H9 (cell line): Measurements from ENCODE around the gene EEF1E1. TPM values are rescaled to one million over a fixed set of nuclear protein-coding genes. Genes with fewer than 3 reads are reported as not detected.

Experiments used
- DNase-seq: peaks from one replicate; pipeline ENCODE4 v3.0.0-alpha.2; 2017
- H2AFZ ChIP-seq: one replicate; pipeline ENCODE4 v1.6.1; 2013; ENCODE audit warnings: mild to moderate bottlenecking, low read length, control low read depth, moderate library complexity
- H2AK5ac ChIP-seq: 2 replicates; pipeline ENCODE4 v1.6.1; 2013; ENCODE audit warnings: low read length, control low read depth, mixed read lengths; ENCODE audit not compliant: insufficient read length
- H2BK120ac ChIP-seq: one replicate; pipeline ENCODE4 v1.6.1; 2013; ENCODE audit warnings: low read depth, mild to moderate bottlenecking, low read length, control low read depth, inconsistent platforms; ENCODE audit not compliant: poor library complexity, severe bottlenecking
- H2BK12ac ChIP-seq: 2 replicates; pipeline ENCODE4 v1.6.1; 2013; ENCODE audit warnings: low read length, control low read depth, mixed read lengths, low read depth; ENCODE audit not compliant: insufficient read length
- H2BK15ac ChIP-seq: 2 replicates; pipeline ENCODE4 v1.6.1; 2013; ENCODE audit warnings: low read depth, low read length, control low read depth
- H2BK20ac ChIP-seq: one replicate; pipeline ENCODE4 v1.6.1; 2013; ENCODE audit warnings: low read depth, mild to moderate bottlenecking, low read length, control low read depth, inconsistent platforms; ENCODE audit not compliant: poor library complexity, severe bottlenecking
- H2BK5ac ChIP-seq: 2 replicates; pipeline ENCODE4 v1.6.1; 2013; ENCODE audit warnings: low read length, control low read depth, mixed read lengths; ENCODE audit not compliant: insufficient read length
- H3K14ac ChIP-seq: 2 replicates; pipeline ENCODE4 v1.6.1; 2013; ENCODE audit warnings: low read length, control low read depth; ENCODE audit not compliant: insufficient read depth
- H3K18ac ChIP-seq: 2 replicates; pipeline ENCODE4 v1.6.1; 2013; ENCODE audit warnings: low read depth, mild to moderate bottlenecking, mixed read lengths, low read length, control low read depth; ENCODE audit not compliant: insufficient read length
- H3K23ac ChIP-seq: 2 replicates; pipeline ENCODE4 v1.6.1; 2013; ENCODE audit warnings: low read length, control low read depth, mixed read lengths, low read depth; ENCODE audit not compliant: insufficient read length
- H3K23me2 ChIP-seq: 2 replicates; pipeline ENCODE4 v1.6.1; 2013; ENCODE audit warnings: low read depth, mild to moderate bottlenecking, mixed read lengths, low read length, control low read depth; ENCODE audit not compliant: insufficient read length, poor library complexity, severe bottlenecking
- H3K27ac ChIP-seq: 2 replicates; pipeline ENCODE4 v1.5.1; 2013; ENCODE audit warnings: low read length, control low read depth, mixed read lengths, low read depth; ENCODE audit not compliant: insufficient read length
- H3K27me3 ChIP-seq: 2 replicates; pipeline ENCODE4 v1.6.1; 2013; ENCODE audit warnings: low read length, control low read depth, inconsistent platforms; ENCODE audit not compliant: insufficient read depth
- H3K4ac ChIP-seq: 2 replicates; pipeline ENCODE4 v1.6.1; 2013; ENCODE audit warnings: low read depth, mild to moderate bottlenecking, control low read depth, inconsistent platforms, low read length, moderate library complexity
- H3K4me1 ChIP-seq: 2 replicates; pipeline ENCODE4 v1.6.1; 2013; ENCODE audit warnings: low read length, control low read depth, inconsistent platforms; ENCODE audit not compliant: insufficient read depth
- H3K4me2 ChIP-seq: 2 replicates; pipeline ENCODE4 v1.6.1; 2013; ENCODE audit warnings: low read length, control low read depth, mixed read lengths; ENCODE audit not compliant: insufficient read length, insufficient read depth
- H3K56ac ChIP-seq: 2 replicates; pipeline ENCODE4 v1.6.1; 2013; ENCODE audit warnings: low read depth, mild to moderate bottlenecking, mixed read lengths, low read length, control low read depth; ENCODE audit not compliant: insufficient read length
- H3K79me1 ChIP-seq: 2 replicates; pipeline ENCODE4 v1.6.1; 2013; ENCODE audit warnings: low read depth, mild to moderate bottlenecking, moderate library complexity, low read length, control low read depth, inconsistent platforms; ENCODE audit not compliant: insufficient read depth, poor library complexity, severe bottlenecking
- H3K79me2 ChIP-seq: 2 replicates; pipeline ENCODE4 v1.6.1; 2013; ENCODE audit warnings: low read length, control low read depth, inconsistent platforms; ENCODE audit not compliant: insufficient read depth
- H3K9ac ChIP-seq: 2 replicates; pipeline ENCODE4 v1.6.1; 2013; ENCODE audit warnings: low read length, control low read depth, mixed read lengths; ENCODE audit not compliant: insufficient read length; ENCODE audit errors: extremely low read depth
- H3K9me3 ChIP-seq: one replicate; pipeline ENCODE4 v1.6.1; 2013; ENCODE audit warnings: low read depth, low read length, inconsistent platforms; ENCODE audit not compliant: control insufficient read depth
- H3T11ph ChIP-seq: one replicate; pipeline ENCODE4 v1.6.1; 2013; ENCODE audit warnings: mild to moderate bottlenecking, low read length, control low read depth, inconsistent platforms
- H4K20me1 ChIP-seq: one replicate; pipeline ENCODE4 v1.6.1; 2013; ENCODE audit not compliant: control insufficient read depth, insufficient read length, insufficient read depth
- H4K5ac ChIP-seq: 2 replicates; pipeline ENCODE4 v1.6.1; 2013; ENCODE audit warnings: low read depth, mild to moderate bottlenecking, mixed read lengths, low read length, control low read depth; ENCODE audit not compliant: insufficient read length
- H4K8ac ChIP-seq: replicated peaks from 2 replicates; pipeline ENCODE4 v1.6.1; 2013; ENCODE audit warnings: low read length, control low read depth, mixed read lengths, low read depth; ENCODE audit not compliant: insufficient read length
- H4K91ac ChIP-seq: 2 replicates; pipeline ENCODE4 v1.6.1; 2013; ENCODE audit warnings: low read depth, mild to moderate bottlenecking, moderate library complexity, mixed read lengths, low read length, control low read depth; ENCODE audit not compliant: insufficient read length
- H3K27ac Mint-ChIP-seq, 3 experiments: 2 replicates in 2 of 3; 3 replicates in 1 of 3; pipeline ENCODE4 v1.8.0; 2020 to 2021; ENCODE audit warnings: mixed read lengths in 3 of 3, mild to moderate bottlenecking in 1 of 3, moderate library complexity in 1 of 3
- H3K27me3 Mint-ChIP-seq: 2 replicates; pipeline ENCODE4 v1.8.0; 2021; ENCODE audit warnings: low read depth, mild to moderate bottlenecking, moderate library complexity, mixed read lengths
- H3K36me3 Mint-ChIP-seq, 3 experiments: 2 replicates in 2 of 3; 3 replicates in 1 of 3; pipeline ENCODE4 v1.8.0; 2020 to 2021; ENCODE audit warnings: low read depth in 3 of 3, mixed read lengths in 3 of 3; ENCODE audit not compliant: insufficient read depth in 1 of 3
- H3K4me1 Mint-ChIP-seq, 2 experiments: 2 replicates each; pipeline ENCODE4 v1.8.0; 2020; ENCODE audit warnings: mixed read lengths in 2 of 2
- H3K4me3 Mint-ChIP-seq, 2 experiments: 2 replicates in 1 of 2; 3 replicates in 1 of 2; pipeline ENCODE4 v1.8.0; 2020 to 2021; ENCODE audit warnings: mild to moderate bottlenecking in 2 of 2, mixed read lengths in 2 of 2, moderate library complexity in 1 of 2
- H3K9me3 Mint-ChIP-seq, 2 experiments: 2 replicates in 1 of 2; 3 replicates in 1 of 2; pipeline ENCODE4 v1.8.0; 2020; ENCODE audit warnings: mild to moderate bottlenecking in 2 of 2, mixed read lengths in 2 of 2, moderate library complexity in 1 of 2
- CTCF ChIP-seq: fragments of 200-600 bp; sonication (generic); conservative IDR thresholded peaks from 3 replicates; pipeline ENCODE4 v1.8.0; 2021; ENCODE audit warnings: antibody characterized with exemption, mild to moderate bottlenecking
- WGBS: extraction: QIAGEN DNeasy Blood & Tissue Kit; methylation state at CpG from one replicate; pipeline ENCODE4 v1.1.7; 2013; ENCODE audit warnings: missing lambda C conversion rate, low lambda C conversion rate, mixed read lengths; ENCODE audit not compliant: insufficient read length; ENCODE audit errors: extremely low coverage; 5-methylcytosine and 5-hydroxymethylcytosine counted together
- total RNA-seq: library from RNA; stranded (reverse); gene quantifications from 2 replicates; pipeline ENCODE4 v1.2.1, GENCODE V29; 2021

Gene EEF1E1
- total RNA-seq, 1 experiment from 2014 or later = 71.8 TPM

- peaks cover 18 to 19% of the 10 kb centered on the region in 2 experiments for H3K4me1 Mint-ChIP-seq
- WGBS = no CpG with 5 or more reads among the region's 64 CpGs
Measured at GRCh38 chr6:8063761-8064637, 38.3 kb downstream of the EEF1E1 start, which contains the start of gene BLOC1S5. Gene BLOC1S5, minus strand, starts transcription at chr6:8064389. Its CDS starts 13 bp downstream, at chr6:8064376.

More at GRCh38 chr6:8063761-8064637, 38.3 kb downstream of the EEF1E1 start, which contains the start of gene BLOC1S5:
- Histone ChIP-seq H2BK20ac (no peak within 1 kb of the TSS), H3K4me1 (no peaks in the 10 kb centered on the region), H2BK12ac (no peak within 1 kb of the TSS), H3K23me2 (no peaks in the 10 kb centered on the region), H3K4me2 (peak within 1 kb of the TSS; percentile 54), H3K14ac (peak within 1 kb of the TSS; percentile 75), H4K91ac (no peak within 1 kb of the TSS), H3K18ac (peak within 1 kb of the TSS; percentile 50), H3K9ac (peak within 1 kb of the TSS; percentile 31), H3K23ac (no peak within 1 kb of the TSS), H4K8ac (no peak within 1 kb of the TSS), H2BK15ac (no peak within 1 kb of the TSS), H4K5ac (no peak within 1 kb of the TSS), H3K9me3 (no peaks in the 10 kb centered on the region), H3T11ph (no peak within 1 kb of the TSS), H2AK5ac (no peak within 1 kb of the TSS), H2BK5ac (no peak within 1 kb of the TSS), H3K79me2 (no peaks in the 10 kb centered on the region), H3K27me3 (no peaks in the 10 kb centered on the region), H3K79me1 (no peaks in the 10 kb centered on the region), H2AFZ (no peak within 1 kb of the TSS), H3K4ac (no peak within 1 kb of the TSS), H3K27ac (no peak within 1 kb of the TSS), H3K56ac (no peak within 1 kb of the TSS), H4K20me1 (no peaks in the 10 kb centered on the region), H2BK120ac (no peak within 1 kb of the TSS)
- Mint-ChIP-seq H3K4me3 (peak within 1 kb of the TSS; percentile 95 to 96), H3K36me3 (peaks cover 0 to 20% (median 15%) of the 10 kb centered on the region in 3 experiments; a peak in 4 of 7 replicates), H3K27ac (peak within 1 kb of the TSS; percentile 66 to 95 (median 93); a peak in 5 of 7 replicates), H3K27me3 (no peaks in the 10 kb centered on the region), H3K9me3 (no peaks in the 10 kb centered on the region)
- peak; percentile 98 for DNase-seq
- TF ChIP-seq CTCF = no peak
